NB4 (cell line): ENCODE data around the gene IGF2BP3.

Experiments
- MAX ChIP-seq: IDR thresholded peaks from 2 replicates; pipeline ENCODE4 v1.6.1; 2011; ENCODE audit warnings: low read depth, low read length
- MYC ChIP-seq: IDR thresholded peaks from 2 replicates; pipeline ENCODE4 v1.6.1; 2011; ENCODE audit warnings: low read depth, low read length
- POLR2A ChIP-seq: IDR thresholded peaks from 2 replicates; pipeline ENCODE4 v1.6.1; 2011; ENCODE audit warnings: mild to moderate bottlenecking; ENCODE audit not compliant: insufficient read length; ENCODE audit errors: extremely low read depth
- TF ChIP-seq, protein P1 (sequence below): IDR thresholded peaks from one replicate; pipeline ENCODE4 v1.5.1; 2012; ENCODE audit warnings: low read depth, low read length

- TF ChIP-seq MAX (no peak), POLR2A (no peak), MYC (no peak)
- TF ChIP-seq, protein P1, sequence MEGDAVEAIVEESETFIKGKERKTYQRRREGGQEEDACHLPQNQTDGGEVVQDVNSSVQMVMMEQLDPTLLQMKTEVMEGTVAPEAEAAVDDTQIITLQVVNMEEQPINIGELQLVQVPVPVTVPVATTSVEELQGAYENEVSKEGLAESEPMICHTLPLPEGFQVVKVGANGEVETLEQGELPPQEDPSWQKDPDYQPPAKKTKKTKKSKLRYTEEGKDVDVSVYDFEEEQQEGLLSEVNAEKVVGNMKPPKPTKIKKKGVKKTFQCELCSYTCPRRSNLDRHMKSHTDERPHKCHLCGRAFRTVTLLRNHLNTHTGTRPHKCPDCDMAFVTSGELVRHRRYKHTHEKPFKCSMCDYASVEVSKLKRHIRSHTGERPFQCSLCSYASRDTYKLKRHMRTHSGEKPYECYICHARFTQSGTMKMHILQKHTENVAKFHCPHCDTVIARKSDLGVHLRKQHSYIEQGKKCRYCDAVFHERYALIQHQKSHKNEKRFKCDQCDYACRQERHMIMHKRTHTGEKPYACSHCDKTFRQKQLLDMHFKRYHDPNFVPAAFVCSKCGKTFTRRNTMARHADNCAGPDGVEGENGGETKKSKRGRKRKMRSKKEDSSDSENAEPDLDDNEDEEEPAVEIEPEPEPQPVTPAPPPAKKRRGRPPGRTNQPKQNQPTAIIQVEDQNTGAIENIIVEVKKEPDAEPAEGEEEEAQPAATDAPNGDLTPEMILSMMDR, result no peak
Measured at GRCh38 chr7:23377134-23377533, 93.2 kb downstream of the IGF2BP3 start.
